ENCODE measurements around the gene LRIT1. TPM values are rescaled to one million over a fixed set of nuclear protein-coding genes. Genes with fewer than 3 reads are reported as not detected.

LRIT1 gene
- total and polyA plus RNA-seq, 12 donors, result 0.06 TPM; not detected in 11

DNA sequence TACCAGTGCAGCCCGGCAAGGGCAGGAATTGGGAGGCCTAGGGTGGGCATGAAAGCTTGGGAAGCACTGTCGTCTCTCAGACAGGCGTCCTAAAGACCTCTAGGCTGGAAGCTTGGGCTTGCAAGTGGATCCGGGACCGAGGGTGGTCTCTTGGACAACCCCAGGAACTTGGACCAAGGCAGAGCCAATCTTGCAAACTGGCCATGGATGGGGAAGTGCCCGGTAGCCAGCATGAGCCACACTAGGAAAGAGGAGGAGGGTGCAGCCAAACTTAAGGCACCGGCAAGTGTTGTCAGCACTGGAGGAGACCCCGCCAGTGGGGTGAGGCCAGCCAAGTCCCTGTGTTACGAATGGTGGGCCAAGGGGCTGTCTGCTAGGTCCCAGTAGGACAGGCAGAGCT is 24.5 kb downstream of the LRIT1 start:
- DNase-seq, result peak in 1 of 7 donors; percentile 7

DNA sequence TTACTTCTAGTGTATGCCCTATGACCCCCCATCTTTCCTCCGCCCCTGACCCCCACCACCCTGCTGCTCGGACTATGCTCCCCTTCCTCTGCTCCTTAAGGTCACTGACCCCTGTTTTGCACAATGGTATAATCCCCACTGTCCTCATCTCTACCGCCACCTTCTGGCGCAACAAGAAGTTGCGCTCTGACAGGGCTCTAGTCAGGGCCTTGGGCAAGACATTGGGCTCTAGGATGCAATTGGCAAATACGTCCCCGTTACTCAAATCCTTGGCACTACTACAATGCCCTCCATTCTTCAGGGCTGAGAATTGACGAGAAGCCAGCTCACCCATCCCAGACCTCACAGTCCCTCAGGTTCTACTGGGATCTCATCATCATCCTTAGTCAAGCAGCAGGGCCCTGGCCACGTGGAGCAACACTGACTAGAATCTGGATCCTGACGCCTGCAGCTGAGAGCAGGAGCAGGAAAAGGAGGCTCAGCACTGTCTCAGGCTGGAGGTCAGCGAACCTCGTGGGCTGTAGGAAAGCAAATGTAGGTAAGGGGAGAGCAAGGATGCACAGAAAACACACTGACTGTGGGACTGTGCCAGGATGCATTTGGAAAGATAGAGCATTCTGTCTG is 26.6 kb downstream of the LRIT1 start:
- intact Hi-C loops (cut with DNase I), result no loop called here
- no peak overlapping the region for H3K27ac ChIP-seq
- no peaks in the 10 kb centered on the region for H3K4me1 ChIP-seq (replicated peaks in 1 of 2)
- no peak for TF ChIP-seq POLR2A (IDR thresholded peaks at IDR 0.05)
- TF ChIP-seq, protein P1, sequence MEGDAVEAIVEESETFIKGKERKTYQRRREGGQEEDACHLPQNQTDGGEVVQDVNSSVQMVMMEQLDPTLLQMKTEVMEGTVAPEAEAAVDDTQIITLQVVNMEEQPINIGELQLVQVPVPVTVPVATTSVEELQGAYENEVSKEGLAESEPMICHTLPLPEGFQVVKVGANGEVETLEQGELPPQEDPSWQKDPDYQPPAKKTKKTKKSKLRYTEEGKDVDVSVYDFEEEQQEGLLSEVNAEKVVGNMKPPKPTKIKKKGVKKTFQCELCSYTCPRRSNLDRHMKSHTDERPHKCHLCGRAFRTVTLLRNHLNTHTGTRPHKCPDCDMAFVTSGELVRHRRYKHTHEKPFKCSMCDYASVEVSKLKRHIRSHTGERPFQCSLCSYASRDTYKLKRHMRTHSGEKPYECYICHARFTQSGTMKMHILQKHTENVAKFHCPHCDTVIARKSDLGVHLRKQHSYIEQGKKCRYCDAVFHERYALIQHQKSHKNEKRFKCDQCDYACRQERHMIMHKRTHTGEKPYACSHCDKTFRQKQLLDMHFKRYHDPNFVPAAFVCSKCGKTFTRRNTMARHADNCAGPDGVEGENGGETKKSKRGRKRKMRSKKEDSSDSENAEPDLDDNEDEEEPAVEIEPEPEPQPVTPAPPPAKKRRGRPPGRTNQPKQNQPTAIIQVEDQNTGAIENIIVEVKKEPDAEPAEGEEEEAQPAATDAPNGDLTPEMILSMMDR (IDR thresholded peaks at IDR 0.05), result peak in 2 of 6 experiments; percentile 21 to 31
- peak in 3 of 7 donors; percentile 14 to 41 (median 33) for DNase-seq
- H3K27me3 ChIP-seq, result no peaks in the 10 kb centered on the region
- H3K9me3 ChIP-seq (replicated peaks in 1 of 3), result no peaks in the 10 kb centered on the region
- WGBS, 4 donors, result 48 to 64% (median 54%) methylated on average over 12 of the region's 12 CpGs
- H3K4me3 ChIP-seq, result no peak overlapping the region
- no peaks in the 10 kb centered on the region for H3K36me3 ChIP-seq (replicated peaks in 1 of 2)

More for the DNA sequence above, 24.5 kb downstream of the LRIT1 start:
- WGBS, 4 donors, result 83 to 94% (median 89%) methylated on average over 4 to 9 of the region's 9 CpGs
- no peaks in the 10 kb centered on the region for H3K27me3 ChIP-seq
- no peak overlapping the region for H3K4me3 ChIP-seq
- H3K4me1 ChIP-seq (replicated peaks in 1 of 2), result no peaks in the 10 kb centered on the region
- no peak overlapping the region for H3K27ac ChIP-seq
- no peak for TF ChIP-seq POLR2A (IDR thresholded peaks at IDR 0.05)
- TF ChIP-seq, protein P1 (IDR thresholded peaks at IDR 0.05), result no peak
- intact Hi-C loops (cut with DNase I), result no loop called here
- H3K9me3 ChIP-seq (replicated peaks in 1 of 3), result no peaks in the 10 kb centered on the region
- no peaks in the 10 kb centered on the region for H3K36me3 ChIP-seq (replicated peaks in 1 of 2)

DNA sequence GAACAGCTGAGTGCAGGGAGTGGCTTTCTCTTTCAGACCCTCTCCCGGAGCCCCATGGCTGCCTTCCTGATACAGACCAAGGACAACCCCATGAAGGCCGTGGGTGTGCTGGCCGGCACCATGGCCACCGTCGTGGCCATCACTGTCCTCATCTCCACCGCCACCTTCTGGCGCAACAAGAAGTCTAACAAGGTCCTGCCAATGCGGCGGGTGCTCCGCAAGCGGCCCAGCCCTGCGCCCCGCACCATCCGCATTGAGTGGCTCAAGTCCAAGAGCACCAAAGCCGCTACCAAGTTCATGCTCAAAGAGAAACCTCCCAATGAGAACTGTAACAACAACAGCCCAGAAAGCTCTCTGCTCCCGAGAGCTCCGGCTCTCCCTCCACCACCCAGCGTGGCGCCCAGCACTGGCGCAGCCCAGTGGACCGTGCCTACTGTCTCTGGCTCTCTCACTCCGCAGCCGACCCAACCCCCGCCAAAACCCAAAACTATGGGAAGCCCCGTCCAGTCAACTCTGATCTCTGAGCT is 27.2 kb downstream of the LRIT1 start:
- 60 to 79% (median 70%) methylated on average over 25 of the region's 25 CpGs for WGBS, 4 donors
- Histone ChIP-seq H3K4me3 (no peak overlapping the region), H3K36me3 (replicated peaks in 1 of 2) (no peaks in the 10 kb centered on the region), H3K27me3 (no peaks in the 10 kb centered on the region), H3K27ac (no peak overlapping the region), H3K9me3 (replicated peaks in 1 of 3) (no peaks in the 10 kb centered on the region), H3K4me1 (replicated peaks in 1 of 2) (no peaks in the 10 kb centered on the region)
- no peak for TF ChIP-seq POLR2A (IDR thresholded peaks at IDR 0.05)
- TF ChIP-seq, protein P1 (IDR thresholded peaks at IDR 0.05), result no peak
- peak in 2 of 7 donors; percentile 6 to 8 for DNase-seq
- intact Hi-C loops (cut with DNase I), result no loop called here

DNA sequence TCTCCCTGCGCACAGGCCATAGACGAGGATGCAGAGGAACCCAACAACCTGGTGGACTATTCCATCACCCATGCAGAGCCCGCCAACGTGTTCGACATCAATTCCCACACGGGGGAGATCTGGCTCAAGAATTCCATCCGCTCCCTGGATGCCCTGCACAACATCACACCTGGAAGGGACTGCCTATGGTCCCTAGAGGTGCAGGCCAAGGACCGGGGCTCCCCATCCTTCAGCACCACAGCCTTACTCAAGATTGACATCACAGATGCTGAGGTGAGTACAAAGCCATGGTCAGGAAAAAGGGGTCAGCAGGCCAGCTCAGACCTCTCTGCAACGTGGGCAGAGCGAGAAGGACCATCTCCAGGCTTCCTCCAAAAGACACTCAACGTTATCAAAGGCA is 28.3 kb downstream of the LRIT1 start:
- WGBS, 4 donors, result 80 to 88% (median 84%) methylated on average over 3 to 11 of the region's 11 CpGs
- intact Hi-C loops (cut with DNase I), result no loop called here
- H3K9me3 ChIP-seq (replicated peaks in 1 of 3), result no peaks in the 10 kb centered on the region
- no peak overlapping the region for H3K27ac ChIP-seq
- no peaks in the 10 kb centered on the region for H3K36me3 ChIP-seq (replicated peaks in 1 of 2)
- no peaks in the 10 kb centered on the region for H3K4me1 ChIP-seq (replicated peaks in 1 of 2)
- TF ChIP-seq, protein P1 (IDR thresholded peaks at IDR 0.05), result no peak
- TF ChIP-seq POLR2A (IDR thresholded peaks at IDR 0.05), result no peak
- DNase-seq, result no peak
- no peak overlapping the region for H3K4me3 ChIP-seq
- H3K27me3 ChIP-seq, result no peaks in the 10 kb centered on the region
